ENCODE results near the gene MED13.
"Not testable (repeated sequence)": the region's sequence is repeated elsewhere in the genome, so short reads cannot be mapped to it uniquely, and the experiment has no call there.

The MED13 gene

DNA sequence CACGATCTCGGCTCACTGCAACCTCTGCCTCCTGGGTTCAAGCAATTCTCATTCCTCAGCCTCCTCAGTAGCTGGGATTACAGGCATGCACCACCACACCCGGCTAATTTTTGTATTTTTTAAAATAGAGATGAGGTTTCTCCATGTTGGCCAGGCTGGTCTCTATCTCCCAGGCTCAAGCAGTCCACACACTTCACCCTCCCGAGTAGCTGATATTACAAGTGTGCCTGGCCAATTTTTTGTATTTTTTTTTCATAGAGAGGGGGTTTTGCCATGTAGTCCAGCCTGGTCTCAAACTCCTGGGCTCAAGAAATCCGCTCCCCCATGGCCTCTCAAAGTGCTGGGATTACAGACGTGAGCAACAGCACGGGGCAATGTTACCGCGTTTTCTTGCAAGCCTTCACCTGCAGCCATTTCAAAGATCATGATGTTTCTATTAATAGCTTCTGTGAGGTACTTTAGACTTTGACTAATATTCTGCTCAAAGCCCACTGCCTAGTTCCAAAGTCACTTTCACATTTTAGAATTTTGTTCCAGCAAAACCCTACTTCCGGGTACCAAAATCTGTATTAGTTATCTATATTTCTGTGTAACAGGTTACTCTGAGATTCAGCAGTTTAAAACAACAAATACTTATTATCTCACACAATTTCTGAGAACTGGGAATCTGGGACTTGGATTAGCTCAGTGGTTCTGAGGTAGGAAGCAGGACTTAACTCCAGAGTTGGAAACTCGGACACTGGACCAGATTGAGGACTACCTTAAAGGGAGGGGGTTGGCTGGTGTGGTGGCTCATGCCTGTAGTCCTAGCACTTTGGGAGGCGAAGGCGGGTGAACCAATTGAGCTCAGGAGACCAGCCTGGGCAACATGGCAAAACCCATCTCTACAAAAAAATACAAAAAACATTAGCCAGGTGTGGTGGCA, 12.0 kb upstream of the MED13 start:
- Histone ChIP-seq H3K27ac (replicated peaks) (no peak overlapping the region), H3K27me3 (ENCODE audit: insufficient read depth, poor library complexity, severe bottlenecking) (no peaks in the 10 kb centered on the region), H3K4me3 (replicated peaks; ENCODE audit: insufficient read depth, low read length) (no peak overlapping the region)
- TF ChIP-seq SPI1 (IDR thresholded peaks at IDR 0.05; ENCODE audit: borderline replicate concordance, low read depth) (no peak), POLR2AphosphoS5 (IDR thresholded peaks at IDR 0.05; ENCODE audit: low read depth) (no peak), GABPA (IDR thresholded peaks at IDR 0.05; ENCODE audit: low read depth) (no peak)
- TF ChIP-seq, protein P1, sequence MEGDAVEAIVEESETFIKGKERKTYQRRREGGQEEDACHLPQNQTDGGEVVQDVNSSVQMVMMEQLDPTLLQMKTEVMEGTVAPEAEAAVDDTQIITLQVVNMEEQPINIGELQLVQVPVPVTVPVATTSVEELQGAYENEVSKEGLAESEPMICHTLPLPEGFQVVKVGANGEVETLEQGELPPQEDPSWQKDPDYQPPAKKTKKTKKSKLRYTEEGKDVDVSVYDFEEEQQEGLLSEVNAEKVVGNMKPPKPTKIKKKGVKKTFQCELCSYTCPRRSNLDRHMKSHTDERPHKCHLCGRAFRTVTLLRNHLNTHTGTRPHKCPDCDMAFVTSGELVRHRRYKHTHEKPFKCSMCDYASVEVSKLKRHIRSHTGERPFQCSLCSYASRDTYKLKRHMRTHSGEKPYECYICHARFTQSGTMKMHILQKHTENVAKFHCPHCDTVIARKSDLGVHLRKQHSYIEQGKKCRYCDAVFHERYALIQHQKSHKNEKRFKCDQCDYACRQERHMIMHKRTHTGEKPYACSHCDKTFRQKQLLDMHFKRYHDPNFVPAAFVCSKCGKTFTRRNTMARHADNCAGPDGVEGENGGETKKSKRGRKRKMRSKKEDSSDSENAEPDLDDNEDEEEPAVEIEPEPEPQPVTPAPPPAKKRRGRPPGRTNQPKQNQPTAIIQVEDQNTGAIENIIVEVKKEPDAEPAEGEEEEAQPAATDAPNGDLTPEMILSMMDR (IDR thresholded peaks at IDR 0.05; ENCODE audit: insufficient read depth, low read length) = no peak
- TF ChIP-seq, protein P2, sequence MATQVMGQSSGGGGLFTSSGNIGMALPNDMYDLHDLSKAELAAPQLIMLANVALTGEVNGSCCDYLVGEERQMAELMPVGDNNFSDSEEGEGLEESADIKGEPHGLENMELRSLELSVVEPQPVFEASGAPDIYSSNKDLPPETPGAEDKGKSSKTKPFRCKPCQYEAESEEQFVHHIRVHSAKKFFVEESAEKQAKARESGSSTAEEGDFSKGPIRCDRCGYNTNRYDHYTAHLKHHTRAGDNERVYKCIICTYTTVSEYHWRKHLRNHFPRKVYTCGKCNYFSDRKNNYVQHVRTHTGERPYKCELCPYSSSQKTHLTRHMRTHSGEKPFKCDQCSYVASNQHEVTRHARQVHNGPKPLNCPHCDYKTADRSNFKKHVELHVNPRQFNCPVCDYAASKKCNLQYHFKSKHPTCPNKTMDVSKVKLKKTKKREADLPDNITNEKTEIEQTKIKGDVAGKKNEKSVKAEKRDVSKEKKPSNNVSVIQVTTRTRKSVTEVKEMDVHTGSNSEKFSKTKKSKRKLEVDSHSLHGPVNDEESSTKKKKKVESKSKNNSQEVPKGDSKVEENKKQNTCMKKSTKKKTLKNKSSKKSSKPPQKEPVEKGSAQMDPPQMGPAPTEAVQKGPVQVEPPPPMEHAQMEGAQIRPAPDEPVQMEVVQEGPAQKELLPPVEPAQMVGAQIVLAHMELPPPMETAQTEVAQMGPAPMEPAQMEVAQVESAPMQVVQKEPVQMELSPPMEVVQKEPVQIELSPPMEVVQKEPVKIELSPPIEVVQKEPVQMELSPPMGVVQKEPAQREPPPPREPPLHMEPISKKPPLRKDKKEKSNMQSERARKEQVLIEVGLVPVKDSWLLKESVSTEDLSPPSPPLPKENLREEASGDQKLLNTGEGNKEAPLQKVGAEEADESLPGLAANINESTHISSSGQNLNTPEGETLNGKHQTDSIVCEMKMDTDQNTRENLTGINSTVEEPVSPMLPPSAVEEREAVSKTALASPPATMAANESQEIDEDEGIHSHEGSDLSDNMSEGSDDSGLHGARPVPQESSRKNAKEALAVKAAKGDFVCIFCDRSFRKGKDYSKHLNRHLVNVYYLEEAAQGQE (IDR thresholded peaks at IDR 0.05; ENCODE audit: insufficient replicate concordance, low read depth) = no peak
- DNase-seq (ENCODE audit: low read depth in 1 of 2, low spot score in 1 of 2) = no peak

DNA sequence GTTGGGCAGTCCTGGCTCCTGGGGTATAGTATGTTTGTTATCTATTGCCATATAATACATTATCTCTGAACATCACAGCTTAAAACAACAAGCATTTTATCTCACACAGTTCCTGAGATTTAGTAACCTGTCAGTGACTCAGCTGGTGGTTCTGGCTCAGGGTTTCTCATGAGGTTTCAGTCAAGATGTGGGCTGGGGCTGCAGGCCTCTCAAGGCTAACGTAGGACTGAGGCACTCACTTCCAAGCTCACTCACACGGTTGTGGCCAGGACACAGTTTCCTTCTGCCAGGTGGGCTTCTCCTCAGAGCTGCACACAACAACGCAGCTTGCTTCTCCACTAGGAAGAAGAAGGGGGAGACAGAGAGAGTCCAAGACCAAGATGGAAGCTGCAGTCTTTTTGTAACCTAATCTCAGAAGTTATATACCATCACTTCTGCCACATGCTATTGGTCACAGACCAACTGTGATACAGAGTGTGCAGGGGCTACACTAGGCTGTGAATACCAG, 10.3 kb upstream of the MED13 start:
- no peak overlapping the region for H3K27ac ChIP-seq (replicated peaks)
- H3K27me3 ChIP-seq (ENCODE audit: insufficient read depth, poor library complexity, severe bottlenecking) = no peaks in the 10 kb centered on the region
- no peak overlapping the region for H3K4me3 ChIP-seq (replicated peaks; ENCODE audit: insufficient read depth, low read length)
- TF ChIP-seq, protein P2 (IDR thresholded peaks at IDR 0.05; ENCODE audit: insufficient replicate concordance, low read depth) = no peak
- TF ChIP-seq SPI1 (IDR thresholded peaks at IDR 0.05; ENCODE audit: borderline replicate concordance, low read depth) = no peak
- TF ChIP-seq GABPA (IDR thresholded peaks at IDR 0.05; ENCODE audit: low read depth) = no peak
- no peak for TF ChIP-seq POLR2AphosphoS5 (IDR thresholded peaks at IDR 0.05; ENCODE audit: low read depth)
- TF ChIP-seq, protein P1 (IDR thresholded peaks at IDR 0.05; ENCODE audit: insufficient read depth, low read length) = no peak
- no peak for DNase-seq (ENCODE audit: low read depth in 1 of 2, low spot score in 1 of 2)

DNA sequence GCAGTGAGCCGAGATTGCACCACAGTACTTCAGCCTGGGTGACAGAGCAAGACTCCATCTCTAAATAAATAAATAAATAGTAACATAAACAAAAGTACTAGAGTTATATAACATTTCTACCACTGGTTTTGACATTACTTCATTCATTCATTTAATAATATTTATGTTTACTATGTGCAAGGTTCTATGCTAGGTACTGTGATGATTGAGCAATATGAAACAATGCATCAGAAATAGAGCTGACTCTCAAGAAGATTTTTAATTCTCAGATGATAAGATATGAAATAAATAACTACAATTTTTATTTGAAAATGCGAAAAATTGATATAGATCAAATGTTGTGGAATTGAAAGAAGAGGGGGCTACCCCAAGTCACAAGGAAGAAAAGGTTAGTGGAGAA, 8.9 kb upstream of the MED13 start:
- DNase-seq (ENCODE audit: low read depth in 1 of 2, low spot score in 1 of 2) = no peak
- H3K4me3 ChIP-seq (replicated peaks; ENCODE audit: insufficient read depth, low read length) = no peak overlapping the region
- TF ChIP-seq GABPA (IDR thresholded peaks at IDR 0.05; ENCODE audit: low read depth) (no peak), SPI1 (IDR thresholded peaks at IDR 0.05; ENCODE audit: borderline replicate concordance, low read depth) (no peak), POLR2AphosphoS5 (IDR thresholded peaks at IDR 0.05; ENCODE audit: low read depth) (no peak)
- TF ChIP-seq, protein P2 (IDR thresholded peaks at IDR 0.05; ENCODE audit: insufficient replicate concordance, low read depth) = no peak
- TF ChIP-seq, protein P1 (IDR thresholded peaks at IDR 0.05; ENCODE audit: insufficient read depth, low read length) = no peak
- no peaks in the 10 kb centered on the region for H3K27me3 ChIP-seq (ENCODE audit: insufficient read depth, poor library complexity, severe bottlenecking)
- no peak overlapping the region for H3K27ac ChIP-seq (replicated peaks)

DNA sequence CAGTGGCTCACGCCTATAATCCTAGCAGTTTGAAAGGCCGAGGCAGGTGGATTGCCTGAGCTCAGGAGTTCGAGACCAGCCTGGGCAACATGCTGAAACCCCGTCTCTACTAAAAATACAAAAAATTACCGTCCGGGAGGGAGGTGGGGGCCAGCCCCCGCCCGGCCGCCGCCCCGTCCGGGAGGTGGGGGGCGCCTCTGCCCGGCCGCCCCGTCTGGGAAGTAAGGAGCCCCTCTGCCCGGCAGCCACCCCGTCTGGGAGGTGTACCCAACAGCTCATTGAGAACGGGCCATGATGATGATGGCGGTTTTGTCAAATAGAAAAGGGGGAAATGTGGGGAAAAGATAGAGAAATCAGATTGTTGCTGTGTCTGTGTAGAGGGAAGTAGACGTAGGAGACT, 7.8 kb upstream of the MED13 start:
- H3K27me3 ChIP-seq (ENCODE audit: insufficient read depth, poor library complexity, severe bottlenecking); DNase-seq (ENCODE audit: low read depth in 1 of 2, low spot score in 1 of 2); H3K27ac ChIP-seq (replicated peaks): not testable (repeated sequence)

More for the DNA sequence above, 7.8 kb upstream of the MED13 start:
- not testable (repeated sequence) for H3K4me3 ChIP-seq (replicated peaks; ENCODE audit: insufficient read depth, low read length)

Data from HL-60 (cell line).